ENCODE results near the gene SKIL. TPM values are rescaled to one million over a fixed set of nuclear protein-coding genes. Genes with fewer than 3 reads are reported as not detected.

SKIL gene
- total and polyA plus RNA-seq, 5 donors = 9.6 to 59.5 (median 36.4) TPM

DNA sequence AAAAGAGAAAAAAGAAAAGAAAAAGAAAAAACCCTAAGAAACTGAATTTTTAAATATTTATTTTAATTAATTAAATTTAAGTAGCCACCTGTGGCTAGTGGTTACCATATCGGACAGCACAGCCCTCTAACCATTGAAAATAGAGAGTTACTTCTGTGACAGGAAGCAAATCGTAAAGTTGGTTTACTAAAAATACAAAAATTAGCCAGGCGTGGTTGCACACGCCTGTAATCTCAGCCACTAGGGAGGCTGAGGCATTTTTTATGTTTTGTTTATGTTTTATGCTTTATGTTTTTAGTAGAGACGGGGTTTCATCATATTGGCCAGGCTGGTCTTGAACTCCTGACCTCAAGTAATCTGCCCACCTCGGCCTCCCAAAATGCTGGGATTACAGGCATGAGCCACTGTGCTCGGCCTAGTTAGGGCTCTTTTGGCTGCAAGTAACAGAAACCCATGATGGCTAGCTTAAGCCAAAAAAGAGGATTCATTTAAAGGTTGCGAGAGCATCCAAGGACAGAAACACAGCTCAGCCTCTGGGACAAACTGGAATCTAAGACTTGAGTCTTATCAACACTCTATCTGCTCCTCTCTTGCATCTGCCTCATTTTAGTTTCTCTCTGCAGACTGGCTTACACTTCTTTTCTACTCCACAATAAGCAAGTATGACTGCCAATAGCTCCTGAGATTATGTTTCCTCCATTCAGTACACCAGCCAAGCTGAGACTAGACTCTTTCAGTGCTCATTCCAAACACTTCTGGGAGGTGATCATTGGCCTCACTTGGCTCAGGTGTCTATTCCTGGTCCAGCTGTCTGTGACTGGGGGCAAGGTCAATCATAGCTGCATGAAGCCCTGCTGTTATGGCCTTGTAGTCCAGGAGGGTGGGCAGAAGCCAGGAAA is 6.8 kb upstream of the SKIL start:
- Histone ChIP-seq H3K4me1 (ENCODE audit: control insufficient read depth, insufficient read depth, low read length) (peaks cover 3% of the 10 kb centered on the region), H3K27ac (ENCODE audit: low read length) (no peak overlapping the region), H3K9me3 (ENCODE audit: control insufficient read depth, low read length) (no peaks in the 10 kb centered on the region), H3K27me3 (ENCODE audit: control insufficient read depth, insufficient read depth) (no peaks in the 10 kb centered on the region), H3K4me3 (ENCODE audit: low read length) (no peak overlapping the region)
- DNase-seq (no peak), ATAC-seq (no peak)
- intact Hi-C loops (cut with DNase I) = no loop called here
- 78% methylated on average over 8 of the region's 8 CpGs for WGBS

- no peaks in the 10 kb centered on the region for H3K9me3 ChIP-seq (ENCODE audit: control insufficient read depth, low read length)
- no peak overlapping the region for H3K4me3 ChIP-seq (ENCODE audit: low read length)
- peaks cover 3% of the 10 kb centered on the region for H3K4me1 ChIP-seq (ENCODE audit: control insufficient read depth, insufficient read depth, low read length)
- WGBS = 78% methylated on average over 7 of the region's 7 CpGs
- no peak for DNase-seq
- no peaks in the 10 kb centered on the region for H3K27me3 ChIP-seq (ENCODE audit: control insufficient read depth, insufficient read depth)
- H3K27ac ChIP-seq (ENCODE audit: low read length) = no peak overlapping the region
- no peak for ATAC-seq
- intact Hi-C loops (cut with DNase I) = no loop called here
Measured at GRCh38 chr3:170352936-170353335, 4.6 kb upstream of the SKIL start.

GRCh38 chr3:170353485-170353884 is 4.0 kb upstream of the SKIL start:
- intact Hi-C loops (cut with DNase I) = no loop called here
- ATAC-seq (no peak), DNase-seq (no peak)
- Histone ChIP-seq H3K27ac (ENCODE audit: low read length) (no peak overlapping the region), H3K4me1 (ENCODE audit: control insufficient read depth, insufficient read depth, low read length) (peaks cover 3% of the 10 kb centered on the region), H3K27me3 (ENCODE audit: control insufficient read depth, insufficient read depth) (no peaks in the 10 kb centered on the region), H3K4me3 (ENCODE audit: low read length) (no peak overlapping the region), H3K9me3 (ENCODE audit: control insufficient read depth, low read length) (no peaks in the 10 kb centered on the region)

- Histone ChIP-seq H3K4me1 (ENCODE audit: control insufficient read depth, insufficient read depth, low read length) (peaks cover 3% of the 10 kb centered on the region), H3K9me3 (ENCODE audit: control insufficient read depth, low read length) (no peaks in the 10 kb centered on the region), H3K27me3 (ENCODE audit: control insufficient read depth, insufficient read depth) (no peaks in the 10 kb centered on the region), H3K4me3 (ENCODE audit: low read length) (no peak overlapping the region), H3K27ac (ENCODE audit: low read length) (no peak overlapping the region)
- DNase-seq = no peak
- ATAC-seq = no peak
- 93% methylated on average over 4 of the region's 4 CpGs for WGBS
- intact Hi-C loops (cut with DNase I) = loop anchor here in 1 of 4 donors (5.0 kb wide), 1 partner anchor 42 kb away; no protein-coding TSS in a partner anchor
Measured at GRCh38 chr3:170354760-170355159, 2.8 kb upstream of the SKIL start.

- H3K4me3 ChIP-seq (ENCODE audit: low read length) = peak overlapping the region; percentile 85
- 4% methylated on average over 22 of the region's 22 CpGs for WGBS
- H3K9me3 ChIP-seq (ENCODE audit: control insufficient read depth, low read length) = no peaks in the 10 kb centered on the region
- H3K27ac ChIP-seq (ENCODE audit: low read length) = peak overlapping the region; percentile 98
- peak; percentile 0 to 22 for ATAC-seq
- intact Hi-C loops (cut with DNase I) = loop anchor here in 1 of 4 donors (5.0 kb wide), 1 partner anchor 44 kb away; no protein-coding TSS in a partner anchor
- peaks cover 4% of the 10 kb centered on the region for H3K4me1 ChIP-seq (ENCODE audit: control insufficient read depth, insufficient read depth, low read length)
- no peaks in the 10 kb centered on the region for H3K27me3 ChIP-seq (ENCODE audit: control insufficient read depth, insufficient read depth)
- DNase-seq = peak; percentile 66 to 79 (median 79)
Measured at GRCh38 chr3:170355738-170356595, 1.5 kb upstream of the SKIL start.

GRCh38 chr3:170356596-170357175 is 829 bp upstream of the SKIL start:
- peaks cover 4% of the 10 kb centered on the region for H3K4me1 ChIP-seq (ENCODE audit: control insufficient read depth, insufficient read depth, low read length)
- 1% methylated on average over 59 of the region's 60 CpGs for WGBS
- H3K9me3 ChIP-seq (ENCODE audit: control insufficient read depth, low read length) = no peaks in the 10 kb centered on the region
- H3K27ac ChIP-seq (ENCODE audit: low read length) = peak overlapping the region; percentile 98
- intact Hi-C loops (cut with DNase I) = loop anchor here in 1 of 4 donors (5.0 kb wide), 1 partner anchor 44 kb away; no protein-coding TSS in a partner anchor
- DNase-seq (peak; percentile 92 to 96 (median 96)), ATAC-seq (peak; percentile 81 to 86)
- H3K27me3 ChIP-seq (ENCODE audit: control insufficient read depth, insufficient read depth) = no peaks in the 10 kb centered on the region
- H3K4me3 ChIP-seq (ENCODE audit: low read length) = peak overlapping the region; percentile 85

GRCh38 chr3:170358042-170359010 is 811 bp downstream of the SKIL start:
- Histone ChIP-seq H3K9me3 (ENCODE audit: control insufficient read depth, low read length) (no peaks in the 10 kb centered on the region), H3K27me3 (ENCODE audit: control insufficient read depth, insufficient read depth) (no peaks in the 10 kb centered on the region), H3K4me3 (ENCODE audit: low read length) (peak overlapping the region; percentile 85), H3K27ac (ENCODE audit: low read length) (peak overlapping the region; percentile 89), H3K4me1 (ENCODE audit: control insufficient read depth, insufficient read depth, low read length) (peaks cover 6% of the 10 kb centered on the region)
- WGBS = 4% methylated on average over 44 of the region's 44 CpGs
- ATAC-seq (peak; percentile 39 to 59), DNase-seq (peak; percentile 89 to 96 (median 95))
- intact Hi-C loops (cut with DNase I) = loop anchor here in 2 of 4 donors (2.0 to 5.0 kb wide), 2 partner anchors 46 to 48 kb away; no protein-coding TSS in a partner anchor

- peak overlapping the region; percentile 85 for H3K4me3 ChIP-seq (ENCODE audit: low read length)
- 55% methylated on average over 20 of the region's 20 CpGs for WGBS
- DNase-seq = no peak
- no peak for ATAC-seq
- peaks cover 8% of the 10 kb centered on the region for H3K4me1 ChIP-seq (ENCODE audit: control insufficient read depth, insufficient read depth, low read length)
- intact Hi-C loops (cut with DNase I) = loop anchor here in 2 of 4 donors (2.0 to 5.0 kb wide), 2 partner anchors 47 to 48 kb away; no protein-coding TSS in a partner anchor
- H3K27ac ChIP-seq (ENCODE audit: low read length) = no peak overlapping the region
- no peaks in the 10 kb centered on the region for H3K27me3 ChIP-seq (ENCODE audit: control insufficient read depth, insufficient read depth)
- no peaks in the 10 kb centered on the region for H3K9me3 ChIP-seq (ENCODE audit: control insufficient read depth, low read length)
Measured at GRCh38 chr3:170359178-170359704, 1.7 kb downstream of the SKIL start.

GRCh38 chr3:170360466-170360865 is 3.0 kb downstream of the SKIL start:
- ATAC-seq (no peak), DNase-seq (no peak)
- intact Hi-C loops (cut with DNase I) = no loop called here
- Histone ChIP-seq H3K27me3 (ENCODE audit: control insufficient read depth, insufficient read depth) (no peaks in the 10 kb centered on the region), H3K4me3 (ENCODE audit: low read length) (peak overlapping the region; percentile 36), H3K4me1 (ENCODE audit: control insufficient read depth, insufficient read depth, low read length) (peaks cover 8% of the 10 kb centered on the region), H3K27ac (ENCODE audit: low read length) (no peak overlapping the region), H3K9me3 (ENCODE audit: control insufficient read depth, low read length) (no peaks in the 10 kb centered on the region)
- 72% methylated on average over 5 of the region's 5 CpGs for WGBS

Measured in right cardiac atrium (tissue), 5 donors.